ENCODE data around the gene SKIC8.

Gene SKIC8

GRCh38 chr15:78321041-78321570 is 21.7 kb upstream of the SKIC8 start:
- DNase-seq, result no peak

GRCh38 chr15:78320183-78320582 is 20.8 kb upstream of the SKIC8 start:
- DNase-seq, result no peak

- no peak for DNase-seq
These were observed 20.2 kb upstream of the SKIC8 start for GRCh38 chr15:78319588-78319987.

GRCh38 chr15:78317145-78317836 is 17.9 kb upstream of the SKIC8 start:
- no peak for DNase-seq

- no peak for DNase-seq
These were observed 17.1 kb upstream of the SKIC8 start for GRCh38 chr15:78316283-78317083.

GRCh38 chr15:78315686-78316282 is 16.4 kb upstream of the SKIC8 start:
- DNase-seq, result no peak

- no peak for DNase-seq
These were observed 14.8 kb upstream of the SKIC8 start for GRCh38 chr15:78314181-78314581.

- no peak for DNase-seq
These were observed 14.0 kb upstream of the SKIC8 start for GRCh38 chr15:78313383-78313782.

- DNase-seq, result no peak
These were observed 13.5 kb upstream of the SKIC8 start for GRCh38 chr15:78312957-78313356.

GRCh38 chr15:78312536-78312935 is 13.1 kb upstream of the SKIC8 start:
- no peak for DNase-seq

- no peak for DNase-seq
These were observed 11.9 kb upstream of the SKIC8 start for GRCh38 chr15:78311292-78311691.

GRCh38 chr15:78308422-78309032 is 9.1 kb upstream of the SKIC8 start:
- peak; percentile 48 for DNase-seq

GRCh38 chr15:78307976-78308375 is 8.6 kb upstream of the SKIC8 start:
- DNase-seq, result no peak

GRCh38 chr15:78306176-78306774 is 6.9 kb upstream of the SKIC8 start:
- no peak for DNase-seq

- no peak for DNase-seq
These were observed 5.0 kb upstream of the SKIC8 start for GRCh38 chr15:78304216-78305066.

GRCh38 chr15:78302579-78303312 is 3.3 kb upstream of the SKIC8 start:
- no peak for DNase-seq

GRCh38 chr15:78301828-78302227 is 2.4 kb upstream of the SKIC8 start:
- DNase-seq, result no peak

- DNase-seq, result no peak
These were observed 1.9 kb upstream of the SKIC8 start for GRCh38 chr15:78301326-78301725.

GRCh38 chr15:78292219-78292618 is 7.2 kb downstream of the SKIC8 start:
- DNase-seq, result no peak

GRCh38 chr15:78291698-78292097 is 7.7 kb downstream of the SKIC8 start:
- no peak for DNase-seq

GRCh38 chr15:78291052-78291451 is 8.4 kb downstream of the SKIC8 start:
- DNase-seq, result no peak

All from stimulated activated CD4-positive, alpha-beta T cell treated with anti-CD3 and anti-CD28 coated beads, Interleukin-4, amount 100 ng/mL, for 1 hour (primary cell).